MCF 10A (cell line): ENCODE results near the gene PSEN2. TPM values are rescaled to one million over a fixed set of nuclear protein-coding genes. Genes with fewer than 3 reads are reported as not detected.
A peak's percentile ranks its signal among the peaks of the same experiment; 100 is the strongest.

Experiments
- BruUV-seq: library from RNA; stranded (reverse); fragments of 400-500 nt; replicated peaks from 2 replicates; lab custom pipeline; 2021; lab: Mats Ljungman, UMichigan
- CTCF ChIA-PET: fragments of 300-600 bp; sonication (Branson Sonifier 250); formaldehyde crosslinking; extraction: SDS; loops from one replicate; lab custom pipeline; 2021; ENCODE audit warnings: antibody characterized with exemption, inconsistent platforms; lab: Yijun Ruan, JAX
- POLR2A ChIA-PET: fragments of 300-600, 350-650 bp; sonication (Branson Sonifier 250); formaldehyde crosslinking; extraction: SDS; loops from one replicate; lab custom pipeline; 2020; ENCODE audit warnings: antibody characterized with exemption, inconsistent platforms; lab: Yijun Ruan, JAX
- DNase-seq: peaks from one replicate; pipeline ENCODE4 v3.0.0-alpha.2; 2018; ENCODE audit not compliant: unreplicated experiment
- H3K27ac Mint-ChIP-seq: one replicate; pipeline ENCODE4 v1.8.0; 2022; ENCODE audit warnings: mild to moderate bottlenecking, low read depth, mixed read lengths; ENCODE audit not compliant: unreplicated experiment
- H3K27me3 Mint-ChIP-seq: one replicate; pipeline ENCODE4 v1.8.0; 2022; ENCODE audit warnings: mixed read lengths; ENCODE audit not compliant: insufficient read depth, unreplicated experiment
- H3K36me3 Mint-ChIP-seq: one replicate; pipeline ENCODE4 v1.8.0; 2022; ENCODE audit warnings: mild to moderate bottlenecking, moderate library complexity, mixed read lengths; ENCODE audit not compliant: insufficient read depth, unreplicated experiment
- H3K4me1 Mint-ChIP-seq: one replicate; pipeline ENCODE4 v1.8.0; 2022; ENCODE audit warnings: mixed read lengths; ENCODE audit not compliant: insufficient read depth, unreplicated experiment
- H3K4me3 Mint-ChIP-seq: one replicate; pipeline ENCODE4 v1.8.0; 2022; ENCODE audit warnings: mild to moderate bottlenecking, moderate library complexity, mixed read lengths; ENCODE audit not compliant: unreplicated experiment
- H3K9me3 Mint-ChIP-seq: one replicate; pipeline ENCODE4 v1.8.0; 2022; ENCODE audit warnings: mixed read lengths; ENCODE audit not compliant: unreplicated experiment
- CTCF ChIP-seq: fragments of 200-600 bp; IDR thresholded peaks from one replicate; pipeline ENCODE4 v1.8.0; 2022; ENCODE audit warnings: antibody characterized with exemption, mild to moderate bottlenecking; ENCODE audit not compliant: unreplicated experiment
- intact Hi-C: fragments of 100-400 bp; cut with micrococcal nuclease; formaldehyde crosslinking; loops from 2 replicates; pipeline ENCODE4 v1.14.1; 2022
- total RNA-seq: library from RNA; stranded (reverse); gene quantifications from 2 replicates; pipeline ENCODE4 v1.2.3, GENCODE V29; 2022

PSEN2 gene
- total RNA-seq, 1 experiment from 2014 or later: 31.3 TPM

GRCh38 chr1:226826479-226827261, 43.7 kb upstream of the PSEN2 start:
- Mint-ChIP-seq H3K36me3 (no peaks in the 10 kb centered on the region), H3K4me1 (peaks cover 4% of the 10 kb centered on the region), H3K9me3 (no peaks in the 10 kb centered on the region), H3K27ac (no peak overlapping the region), H3K4me3 (no peak overlapping the region), H3K27me3 (no peaks in the 10 kb centered on the region)
- BruUV-seq: no TSS peak
- CTCF ChIA-PET: interaction anchor here (0.5 to 12.2 kb wide), 34 partner anchors 11 to 1078 kb away, joined by 3 to 342 read pairs (median 3); partner anchors contain the start of genes ITPKB and STUM
- TF ChIP-seq CTCF: no peak
- POLR2A ChIA-PET: interaction anchor here (0.6 to 1.7 kb wide), 6 partner anchors 12 to 419 kb away, joined by 3 to 4 read pairs (median 4); partner anchors contain the start of genes PARP1 and STUM
- intact Hi-C loops: loop anchor here (10.0 kb wide), 1 partner anchor 488 kb away; the partner anchor contains the start of gene CDC42BPA
- no peak for DNase-seq

GRCh38 chr1:226827458-226827857, 43.0 kb upstream of the PSEN2 start:
- no peak overlapping the region for H3K27ac Mint-ChIP-seq
- ChIA-PET CTCF (interaction anchor here (0.5 to 12.2 kb wide), 27 partner anchors 8 to 808 kb away, joined by 3 to 342 read pairs (median 4); partner anchors contain the start of genes ITPKB and STUM), POLR2A (interaction anchor here (0.6 to 2.0 kb wide), 7 partner anchors 13 to 194 kb away, joined by 3 to 11 read pairs (median 4); partner anchors contain the start of gene ITPKB)
- H3K27me3 Mint-ChIP-seq: no peaks in the 10 kb centered on the region
- no peak for DNase-seq
- TF ChIP-seq CTCF: no peak
- H3K36me3 Mint-ChIP-seq: no peaks in the 10 kb centered on the region
- no peaks in the 10 kb centered on the region for H3K9me3 Mint-ChIP-seq
- BruUV-seq: no TSS peak
- no peak overlapping the region for H3K4me3 Mint-ChIP-seq
- no peaks in the 10 kb centered on the region for H3K4me1 Mint-ChIP-seq
- intact Hi-C loops: loop anchor here (10.0 kb wide), 1 partner anchor 487 kb away; the partner anchor contains the start of gene CDC42BPA

DNA sequence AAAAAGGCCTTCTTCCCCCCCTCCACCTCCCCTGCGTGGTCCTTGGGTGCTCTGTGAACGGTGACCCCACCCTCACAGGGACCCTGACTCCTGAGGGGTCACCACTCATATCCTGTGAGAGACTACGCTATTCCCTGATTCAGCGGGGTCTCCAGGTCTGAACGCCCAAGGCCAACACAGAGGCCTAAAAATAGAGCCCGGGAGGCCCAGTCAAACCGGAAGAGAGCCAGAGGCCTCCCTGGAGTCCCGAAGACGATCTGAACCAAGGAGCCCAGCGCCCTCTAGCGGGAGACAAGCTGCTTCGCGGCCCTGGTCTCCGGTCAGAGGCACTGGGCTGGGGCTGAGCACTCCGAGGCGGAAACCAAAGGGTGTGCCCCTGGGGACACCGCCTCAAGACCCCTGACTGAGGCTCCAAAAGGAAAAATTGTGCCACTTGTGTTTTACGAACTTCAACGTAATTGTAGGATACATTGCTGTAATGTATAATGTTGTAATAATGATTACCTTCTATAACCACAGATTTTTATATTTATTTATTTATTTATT, 42.4 kb upstream of the PSEN2 start:
- Mint-ChIP-seq H3K36me3 (no peaks in the 10 kb centered on the region), H3K9me3 (no peaks in the 10 kb centered on the region), H3K27ac (no peak overlapping the region), H3K27me3 (no peaks in the 10 kb centered on the region), H3K4me3 (no peak overlapping the region), H3K4me1 (no peaks in the 10 kb centered on the region)
- no TSS peak for BruUV-seq
- POLR2A ChIA-PET: interaction anchor here (0.6 to 2.0 kb wide), 8 partner anchors 13 to 281 kb away, joined by 3 to 11 read pairs (median 4); partner anchors contain the start of gene ITPKB
- TF ChIP-seq CTCF: peak; percentile 100
- CTCF ChIA-PET: interaction anchor here (0.6 to 12.2 kb wide), 33 partner anchors 8 to 481 kb away, joined by 3 to 342 read pairs (median 4); partner anchors contain the start of genes ITPKB and STUM
- DNase-seq: peak; percentile 100
- intact Hi-C loops: loop anchor here (1.0 to 10.0 kb wide), 7 partner anchors 89 to 609 kb away; partner anchors contain the start of genes CDC42BPA and ITPKB
